Mucosa of descending colon (tissue), 3 donors: ENCODE data around the gene TSR3. TPM values are rescaled to one million over a fixed set of nuclear protein-coding genes. Genes with fewer than 3 reads are reported as not detected.

Experiments
- ATAC-seq: fragments of 200-7000 bp; cut with Tn5 transposase; one replicate; pipeline ENCODE4 v1.9.1; 2020; ENCODE audit warnings: mild to moderate bottlenecking, moderate library complexity
- DNase-seq, 3 donors: peaks; one replicate each; pipeline ENCODE4 v3.0.0-alpha.2; 2020
- H3K36me3 ChIP-seq: fragments of 200-600 bp; one replicate; pipeline ENCODE4 v1.8.0; 2021; ENCODE audit warnings: low read depth, mild to moderate bottlenecking
- H3K4me1 ChIP-seq: fragments of 200-600 bp; one replicate; pipeline ENCODE4 v1.8.0; 2021; ENCODE audit warnings: low read depth, mild to moderate bottlenecking
- H3K4me3 ChIP-seq: fragments of 200-600 bp; one replicate; pipeline ENCODE4 v1.8.0; 2021; ENCODE audit warnings: mild to moderate bottlenecking
- H3K9me3 ChIP-seq: fragments of 200-600 bp; one replicate; pipeline ENCODE4 v1.8.0; 2021; ENCODE audit warnings: mild to moderate bottlenecking
- intact Hi-C, 2 donors: fragments of 100-400 bp; cut with DNase I in 1 of 2; cut with micrococcal nuclease in 1 of 2; formaldehyde crosslinking; loops; one replicate each; pipeline versions ENCODE4 v1.11.0 to v1.11.1; 2022; cut with DNase I, micrococcal nuclease
- total RNA-seq, 3 donors: library from RNA; stranded (reverse); fragmentation: NEBNext Ultra II Directional in 2 of 3; extraction: Animal tissue kit (Norgen Biotek cat#: 25700) in 2 of 3; gene quantifications; one replicate each; pipeline versions ENCODE4 v1.2.1 to v1.2.4, GENCODE V29; 2021 to 2023
- TF ChIP-seq, protein P1 (sequence below): fragments of 200-600 bp; IDR thresholded peaks from one replicate; pipeline ENCODE4 v1.8.0; 2022; ENCODE audit warnings: antibody characterized with exemption, mild to moderate bottlenecking
- donor health status: DM: no; HTN: no; CAD: no; lungs with moderate emphysema.
- donor health status: DM: no; HTN: no; CAD: no.
- donor health status: DM: no; HTN: yes; CAD: no.

The TSR3 gene
- total RNA-seq, 3 donors from 2014 or later, result 46.4 to 57.2 (median 54.1) TPM

- Histone ChIP-seq H3K9me3 (no peaks in the 10 kb centered on the region), H3K36me3 (peaks cover 14% of the 10 kb centered on the region), H3K4me1 (no peaks in the 10 kb centered on the region), H3K4me3 (no peak overlapping the region)
- intact Hi-C loops, result no loop called here
- TF ChIP-seq, protein P1, sequence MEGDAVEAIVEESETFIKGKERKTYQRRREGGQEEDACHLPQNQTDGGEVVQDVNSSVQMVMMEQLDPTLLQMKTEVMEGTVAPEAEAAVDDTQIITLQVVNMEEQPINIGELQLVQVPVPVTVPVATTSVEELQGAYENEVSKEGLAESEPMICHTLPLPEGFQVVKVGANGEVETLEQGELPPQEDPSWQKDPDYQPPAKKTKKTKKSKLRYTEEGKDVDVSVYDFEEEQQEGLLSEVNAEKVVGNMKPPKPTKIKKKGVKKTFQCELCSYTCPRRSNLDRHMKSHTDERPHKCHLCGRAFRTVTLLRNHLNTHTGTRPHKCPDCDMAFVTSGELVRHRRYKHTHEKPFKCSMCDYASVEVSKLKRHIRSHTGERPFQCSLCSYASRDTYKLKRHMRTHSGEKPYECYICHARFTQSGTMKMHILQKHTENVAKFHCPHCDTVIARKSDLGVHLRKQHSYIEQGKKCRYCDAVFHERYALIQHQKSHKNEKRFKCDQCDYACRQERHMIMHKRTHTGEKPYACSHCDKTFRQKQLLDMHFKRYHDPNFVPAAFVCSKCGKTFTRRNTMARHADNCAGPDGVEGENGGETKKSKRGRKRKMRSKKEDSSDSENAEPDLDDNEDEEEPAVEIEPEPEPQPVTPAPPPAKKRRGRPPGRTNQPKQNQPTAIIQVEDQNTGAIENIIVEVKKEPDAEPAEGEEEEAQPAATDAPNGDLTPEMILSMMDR, result no peak
- no peak for ATAC-seq
- DNase-seq, result no peak
These were observed 27.3 kb downstream of the TSR3 start for GRCh38 chr16:1324286-1324826.

- H3K4me3 ChIP-seq, result no peak overlapping the region
- ATAC-seq (no peak), DNase-seq (no peak)
- H3K9me3 ChIP-seq, result no peaks in the 10 kb centered on the region
- H3K4me1 ChIP-seq, result no peaks in the 10 kb centered on the region
- H3K36me3 ChIP-seq, result peaks cover 21% of the 10 kb centered on the region
- TF ChIP-seq, protein P1, result no peak
- intact Hi-C loops, result no loop called here
These were observed 28.1 kb downstream of the TSR3 start for GRCh38 chr16:1323296-1324239.

- intact Hi-C loops, result no loop called here
- H3K4me3 ChIP-seq, result no peak overlapping the region
- DNase-seq (no peak), ATAC-seq (no peak)
- H3K4me1 ChIP-seq, result no peaks in the 10 kb centered on the region
- H3K9me3 ChIP-seq, result no peaks in the 10 kb centered on the region
- TF ChIP-seq, protein P1, result no peak
- peaks cover 31% of the 10 kb centered on the region for H3K36me3 ChIP-seq
These were observed 29.3 kb downstream of the TSR3 start for GRCh38 chr16:1322407-1322806.

GRCh38 chr16:1320658-1321240 lies 30.9 kb downstream of the TSR3 start:
- peaks cover 47% of the 10 kb centered on the region for H3K36me3 ChIP-seq

GRCh38 chr16:1320097-1320496 lies 31.6 kb downstream of the TSR3 start:
- peaks cover 50% of the 10 kb centered on the region for H3K36me3 ChIP-seq
- no peaks in the 10 kb centered on the region for H3K4me1 ChIP-seq
- TF ChIP-seq, protein P1, result no peak
- no peak overlapping the region for H3K4me3 ChIP-seq
- intact Hi-C loops, result no loop called here
- DNase-seq (no peak), ATAC-seq (no peak)
- H3K9me3 ChIP-seq, result no peaks in the 10 kb centered on the region

More at GRCh38 chr16:1320658-1321240, 30.9 kb downstream of the TSR3 start:
- no peak overlapping the region for H3K4me3 ChIP-seq
- ATAC-seq (no peak), DNase-seq (no peak)
- H3K9me3 ChIP-seq, result no peaks in the 10 kb centered on the region
- H3K4me1 ChIP-seq, result no peaks in the 10 kb centered on the region
- TF ChIP-seq, protein P1, result no peak
- intact Hi-C loops, result no loop called here
